Endometrial microvascular endothelial cells (primary cell): ENCODE data around the gene STEAP1. TPM values are rescaled to one million over a fixed set of nuclear protein-coding genes. Genes with fewer than 3 reads are reported as not detected.

Experiments
- in situ Hi-C: cut with HindIII; loops from 2 replicates; pipeline ENCODE4 v1.10.0; 2017; ENCODE audit warnings: low sequenced_read_pairs, low pct_unique_long_range_greater_than_20kb; ENCODE audit errors: inconsistent ontology term
- total RNA-seq: library from RNA; depleted of rRNA; stranded (reverse); fragments of >200 nt; gene quantifications from one replicate; pipeline ENCODE4 v1.2.3, GENCODE V29; 2015; ENCODE audit errors: inconsistent ontology term

The STEAP1 gene
- total RNA-seq, 1 donor from 2014 or later: 110 TPM

DNA sequence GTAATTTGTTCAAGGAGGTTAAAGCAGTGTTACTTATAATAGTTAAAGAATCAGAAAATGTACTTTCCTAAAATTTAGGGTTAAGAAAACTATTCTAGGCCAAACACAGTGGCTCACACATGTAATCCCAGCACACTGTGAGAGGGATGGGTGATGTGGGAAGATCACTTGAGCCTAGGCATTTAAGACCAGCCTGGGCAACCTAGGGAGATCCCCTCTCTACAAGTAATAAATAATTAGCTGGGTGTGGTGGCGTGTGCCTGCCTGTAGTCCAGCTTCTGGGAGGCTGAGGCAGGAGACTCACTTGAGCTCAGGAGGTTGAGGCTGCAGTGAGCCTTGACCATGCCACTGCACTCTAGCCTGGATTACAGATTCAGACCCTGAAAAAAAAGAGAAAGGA lies 53.7 kb downstream of the STEAP1 start:
- in situ Hi-C loops: no loop called here

DNA sequence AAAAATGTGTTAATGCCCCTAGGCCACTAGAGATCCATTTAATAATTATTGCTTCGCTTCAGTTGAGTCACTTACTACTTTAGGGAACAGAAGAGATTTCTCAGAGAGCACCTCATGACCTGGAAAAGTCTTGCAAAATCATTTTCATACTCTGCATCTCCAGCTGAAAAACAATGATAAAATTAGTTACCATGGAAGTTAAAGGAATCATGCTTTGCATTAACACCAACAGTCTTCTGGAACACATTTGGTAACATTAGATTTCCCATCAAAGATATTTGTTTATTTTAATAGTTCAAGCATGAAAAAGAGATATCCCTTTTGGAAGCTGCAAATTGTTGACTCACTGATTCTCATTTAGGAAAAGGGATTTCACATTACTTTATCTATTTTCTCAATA lies 55.5 kb downstream of the STEAP1 start:
- in situ Hi-C loops: no loop called here

DNA sequence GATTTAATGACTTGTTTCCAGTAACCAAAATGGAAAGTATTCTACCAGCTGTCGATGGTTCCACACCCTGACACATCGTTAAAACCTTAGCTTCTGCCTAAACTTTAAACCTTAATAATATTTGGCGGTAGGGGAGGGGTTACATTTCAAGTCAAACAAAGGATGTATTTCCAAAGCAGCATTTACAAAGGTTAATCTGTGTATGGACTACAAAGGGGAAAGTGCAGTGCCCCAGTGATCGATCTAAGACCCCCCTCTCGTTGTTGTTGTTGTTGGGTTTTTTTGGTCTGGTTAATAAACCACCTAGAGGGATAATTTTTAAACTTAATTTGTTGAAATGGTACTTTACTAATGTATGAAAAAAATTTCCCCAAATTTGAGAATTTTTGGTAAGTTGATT lies 56.2 kb downstream of the STEAP1 start:
- in situ Hi-C loops: no loop called here

DNA sequence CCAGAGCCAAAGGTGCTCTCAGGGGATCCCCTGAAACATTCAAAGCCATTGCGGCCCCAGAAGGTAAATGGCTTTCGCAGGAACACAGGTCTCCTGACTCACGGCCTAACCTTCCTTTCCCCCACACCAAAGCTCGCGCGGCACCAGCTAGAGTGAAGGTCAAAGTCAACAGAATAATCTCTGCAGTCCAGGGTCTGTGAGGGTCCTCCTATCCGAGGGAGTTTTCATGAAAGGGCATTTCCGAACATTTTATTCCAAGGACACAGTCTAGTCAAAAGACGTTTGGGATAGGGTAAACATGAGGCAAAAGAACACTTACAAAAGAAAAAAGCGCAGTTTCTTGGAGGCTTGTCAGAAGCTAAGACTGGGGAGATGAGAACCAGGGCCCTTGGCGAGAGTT lies 56.7 kb downstream of the STEAP1 start:
- in situ Hi-C loops: no loop called here

DNA sequence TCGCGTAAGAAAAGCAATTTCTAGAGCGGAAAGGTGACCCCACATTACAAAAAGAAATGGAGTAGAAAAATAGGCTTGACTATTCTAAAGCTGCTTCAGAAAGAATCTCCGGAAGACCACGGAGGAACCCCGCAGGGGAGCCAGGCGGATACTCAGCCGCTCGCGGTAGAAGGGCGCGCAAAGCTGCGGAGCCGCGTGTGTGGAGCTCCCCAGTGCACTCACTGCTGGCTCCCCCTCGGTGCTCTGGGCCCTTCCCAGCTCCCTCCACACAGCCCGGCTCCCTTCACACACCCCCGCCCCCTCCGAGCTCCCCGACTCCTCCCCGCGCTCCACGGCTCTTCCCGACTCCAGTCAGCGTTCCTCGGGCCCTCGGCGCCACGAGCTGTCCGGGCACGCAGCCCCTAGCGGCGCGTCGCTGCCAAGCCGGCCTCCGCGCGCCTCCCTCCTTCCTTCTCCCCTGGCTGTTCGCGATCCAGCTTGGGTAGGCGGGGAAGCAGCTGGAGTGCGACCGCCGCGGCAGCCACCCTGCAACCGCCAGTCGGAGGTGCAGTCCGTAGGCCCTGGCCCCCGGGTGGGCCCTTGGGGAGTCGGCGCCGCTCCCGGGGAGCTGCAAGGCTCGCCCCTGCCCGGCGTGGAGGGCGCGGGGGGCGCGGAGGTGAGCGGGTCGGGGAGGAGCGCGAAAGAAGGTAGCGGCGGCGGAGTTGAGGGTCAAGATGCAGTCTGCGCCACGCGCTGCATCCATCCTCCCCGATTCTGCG lies 57.3 kb downstream of the STEAP1 start, which contains the start of gene STEAP2:
TSS of gene STEAP2 (plus strand) at position 350 of the 758 bp plus-strand sequence. CDS start 13,343 bp downstream, outside the sequence.
- in situ Hi-C loops: no loop called here

DNA sequence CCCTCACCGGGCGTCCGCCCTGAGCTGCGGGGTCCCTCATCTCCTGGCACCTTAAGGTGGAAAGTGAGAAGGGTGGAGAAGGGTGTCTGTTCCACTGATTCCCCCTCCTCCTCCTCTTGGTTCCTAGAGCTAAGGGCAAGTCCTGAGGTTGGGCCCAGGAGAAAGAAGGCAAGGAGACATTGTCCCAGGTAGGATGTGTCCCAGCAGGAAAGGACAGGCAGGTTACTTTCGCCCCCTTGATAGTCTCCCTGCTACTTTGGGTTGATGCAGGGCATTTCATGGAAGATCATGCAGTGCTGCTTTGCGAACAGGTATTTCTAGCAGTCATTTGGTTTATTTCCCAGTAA lies 57.9 kb downstream of the STEAP1 start:
- in situ Hi-C loops: no loop called here

DNA sequence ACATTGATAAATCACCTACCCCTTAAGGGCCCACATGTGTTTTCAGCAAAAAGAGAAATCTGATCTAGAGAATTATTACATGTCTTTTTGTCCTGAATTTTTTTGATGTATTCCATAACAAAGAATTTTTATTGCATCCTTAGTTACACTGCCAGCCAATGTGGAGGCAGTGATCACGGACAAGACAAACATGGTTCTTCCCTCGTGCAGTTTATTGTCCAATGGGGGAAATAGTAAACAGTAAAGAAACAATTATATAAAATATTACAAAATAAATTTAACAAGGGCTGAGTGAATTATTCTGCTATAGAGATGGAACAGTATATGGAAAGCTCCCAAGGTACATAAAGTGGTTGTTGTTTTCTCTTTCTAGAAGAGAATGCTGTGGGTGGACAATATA lies 59.3 kb downstream of the STEAP1 start:
- in situ Hi-C loops: no loop called here

Other genes starting within 250 kb of the STEAP1 start
- gene STEAP2, start 57.3 kb downstream of the STEAP1 start, total RNA-seq: 15.1 TPM
- gene CFAP69, start 90.7 kb downstream of the STEAP1 start, total RNA-seq: 0.19 TPM
- not detected for gene FAM237B, start 166.8 kb downstream of the STEAP1 start, total RNA-seq
- gene GTPBP10, start 192.2 kb downstream of the STEAP1 start, total RNA-seq: 5.9 TPM
- 9.4 TPM for gene CLDN12, start 249.0 kb downstream of the STEAP1 start, total RNA-seq